WTC11 (cell line): ENCODE results near the gene CIT.

ENCODE experiments used
- E2F5 ChIP-seq: sonication (generic); formaldehyde crosslinking; IDR thresholded peaks from 2 replicates; pipeline ENCODE4 v1.8.1; 2022; ENCODE audit warnings: mild to moderate bottlenecking, moderate library complexity, missing genetic modification reagents
- JUN ChIP-seq: sonication (generic); formaldehyde crosslinking; IDR thresholded peaks from 2 replicates; pipeline ENCODE4 v1.8.0; 2023; ENCODE audit warnings: mild to moderate bottlenecking, missing genetic modification reagents
- TEAD4 ChIP-seq: sonication (generic); formaldehyde crosslinking; IDR thresholded peaks from 2 replicates; pipeline ENCODE4 v1.8.0; 2022; ENCODE audit warnings: mild to moderate bottlenecking, missing genetic modification reagents
- TF ChIP-seq, protein P1 (sequence below): fragments of 200-600 bp; IDR thresholded peaks from 2 replicates; pipeline ENCODE4 v1.8.0; 2022; ENCODE audit warnings: antibody characterized with exemption

DNA sequence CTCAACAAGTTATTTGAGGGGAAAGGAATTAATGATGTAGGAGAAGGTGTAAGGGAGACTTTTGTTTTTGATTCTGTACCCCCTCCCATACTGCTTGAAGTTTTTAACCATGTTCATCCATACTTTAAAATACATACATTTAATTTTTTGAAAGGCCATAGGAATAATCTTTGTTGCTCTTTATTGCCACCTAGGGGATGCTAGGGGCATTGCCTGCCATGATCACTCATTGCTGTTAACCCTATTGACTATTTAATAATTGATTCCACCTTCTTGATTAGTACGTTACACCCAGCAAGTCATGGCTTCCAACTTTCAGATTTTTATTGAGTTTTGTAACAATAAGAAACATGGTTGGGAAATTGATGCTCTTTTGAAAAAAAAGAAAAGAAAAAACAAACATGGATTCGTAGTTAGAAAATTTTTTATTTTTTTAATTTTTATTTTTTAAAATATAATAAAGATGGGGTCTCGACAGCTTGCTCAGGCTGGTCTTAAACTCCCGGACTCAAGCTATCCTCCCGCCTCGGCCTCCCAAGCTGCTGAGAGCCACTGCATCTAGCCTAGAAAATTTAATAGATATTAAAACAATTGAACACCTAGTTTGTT, 217.7 kb downstream of the CIT start:
- TF ChIP-seq, protein P1, sequence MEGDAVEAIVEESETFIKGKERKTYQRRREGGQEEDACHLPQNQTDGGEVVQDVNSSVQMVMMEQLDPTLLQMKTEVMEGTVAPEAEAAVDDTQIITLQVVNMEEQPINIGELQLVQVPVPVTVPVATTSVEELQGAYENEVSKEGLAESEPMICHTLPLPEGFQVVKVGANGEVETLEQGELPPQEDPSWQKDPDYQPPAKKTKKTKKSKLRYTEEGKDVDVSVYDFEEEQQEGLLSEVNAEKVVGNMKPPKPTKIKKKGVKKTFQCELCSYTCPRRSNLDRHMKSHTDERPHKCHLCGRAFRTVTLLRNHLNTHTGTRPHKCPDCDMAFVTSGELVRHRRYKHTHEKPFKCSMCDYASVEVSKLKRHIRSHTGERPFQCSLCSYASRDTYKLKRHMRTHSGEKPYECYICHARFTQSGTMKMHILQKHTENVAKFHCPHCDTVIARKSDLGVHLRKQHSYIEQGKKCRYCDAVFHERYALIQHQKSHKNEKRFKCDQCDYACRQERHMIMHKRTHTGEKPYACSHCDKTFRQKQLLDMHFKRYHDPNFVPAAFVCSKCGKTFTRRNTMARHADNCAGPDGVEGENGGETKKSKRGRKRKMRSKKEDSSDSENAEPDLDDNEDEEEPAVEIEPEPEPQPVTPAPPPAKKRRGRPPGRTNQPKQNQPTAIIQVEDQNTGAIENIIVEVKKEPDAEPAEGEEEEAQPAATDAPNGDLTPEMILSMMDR, result peak; percentile 63
- TF ChIP-seq JUN, result no peak
- TF ChIP-seq TEAD4 (CRISPR knock-in tag), result no peak
- TF ChIP-seq E2F5 (CRISPR knock-in tag), result no peak
